Measurements from ENCODE around the gene CATSPER3. TPM values are rescaled to one million over a fixed set of nuclear protein-coding genes. Genes with fewer than 3 reads are reported as not detected.

CATSPER3 gene
- total RNA-seq, 1 experiment from 2014 or later = 0.50 TPM

GRCh38 chr5:135051399-135051798 lies 83.7 kb downstream of the CATSPER3 start:
- H3K9ac ChIP-seq (ENCODE audit: extremely low read depth, insufficient read length, low read length) = no peak overlapping the region
- no peak overlapping the region for H4K5ac ChIP-seq (ENCODE audit: insufficient read length, low read depth, low read length)
- H3K56ac ChIP-seq (ENCODE audit: insufficient read length, low read depth, low read length) = no peak overlapping the region
- no peak for DNase-seq
- H2AK5ac ChIP-seq (ENCODE audit: insufficient read length, low read length) = no peak overlapping the region
- H2BK120ac ChIP-seq (ENCODE audit: low read depth, low read length, poor library complexity, severe bottlenecking) = no peak overlapping the region
- H2BK15ac ChIP-seq (ENCODE audit: low read depth, low read length) = no peak overlapping the region
- no peak overlapping the region for H3K27ac ChIP-seq (ENCODE audit: insufficient read length, low read depth, low read length)
- Mint-ChIP-seq H3K27me3 (ENCODE audit: low read depth) (peaks cover 99% of the 10 kb centered on the region), H3K36me3 (ENCODE audit: insufficient read depth in 1 of 3, low read depth in 3 of 3) (no peaks in the 10 kb centered on the region), H3K4me3 (no peak overlapping the region), H3K27ac (no peak overlapping the region), H3K4me1 (peaks cover 7 to 10% of the 10 kb centered on the region in 2 experiments; a peak in 3 of 4 replicates), H3K9me3 (no peaks in the 10 kb centered on the region; a peak in 1 of 5 replicates)
- no peaks in the 10 kb centered on the region for H3K9me3 ChIP-seq (ENCODE audit: control insufficient read depth, low read depth, low read length)
- no peaks in the 10 kb centered on the region for H3K79me2 ChIP-seq (ENCODE audit: insufficient read depth, low read length)
- H3K79me1 ChIP-seq (ENCODE audit: insufficient read depth, low read depth, low read length, poor library complexity, severe bottlenecking) = no peaks in the 10 kb centered on the region
- no peak overlapping the region for H4K8ac ChIP-seq (replicated peaks; ENCODE audit: insufficient read length, low read depth, low read length)
- WGBS (ENCODE audit: extremely low coverage, insufficient read length, low lambda C conversion rate) = no CpG with 5 or more reads among the region's 3 CpGs
- H3K4ac ChIP-seq (ENCODE audit: low read depth, low read length) = no peak overlapping the region
- H3K27me3 ChIP-seq (ENCODE audit: insufficient read depth, low read length) = peaks cover 29% of the 10 kb centered on the region; the same call in 1 of the 2 replicates
- peaks cover 7% of the 10 kb centered on the region for H3K23me2 ChIP-seq (ENCODE audit: insufficient read length, low read depth, low read length, poor library complexity, severe bottlenecking)
- H2AFZ ChIP-seq (ENCODE audit: low read length) = no peak overlapping the region
- H3K14ac ChIP-seq (ENCODE audit: insufficient read depth, low read length) = no peak overlapping the region
- H3T11ph ChIP-seq (ENCODE audit: low read length) = no peak overlapping the region
- no peak overlapping the region for H3K23ac ChIP-seq (ENCODE audit: insufficient read length, low read depth, low read length)
- no peak overlapping the region for H4K91ac ChIP-seq (ENCODE audit: insufficient read length, low read depth, low read length)
- no peaks in the 10 kb centered on the region for H3K4me1 ChIP-seq (ENCODE audit: insufficient read depth, low read length)
- H2BK12ac ChIP-seq (ENCODE audit: insufficient read length, low read depth, low read length) = no peak overlapping the region
- H3K18ac ChIP-seq (ENCODE audit: insufficient read length, low read depth, low read length) = no peak overlapping the region
- no peaks in the 10 kb centered on the region for H4K20me1 ChIP-seq (ENCODE audit: control insufficient read depth, insufficient read depth, insufficient read length)
- H2BK20ac ChIP-seq (ENCODE audit: low read depth, low read length, poor library complexity, severe bottlenecking) = no peak overlapping the region
- H2BK5ac ChIP-seq (ENCODE audit: insufficient read length, low read length) = no peak overlapping the region
- no peak for TF ChIP-seq CTCF (conservative IDR thresholded peaks at IDR 0.05)
- H3K4me2 ChIP-seq (ENCODE audit: insufficient read depth, insufficient read length, low read length) = no peak overlapping the region

Data from H9 (cell line).